HEK293 (cell line): ENCODE data around the gene ARID3B.

Experiments
- CTCF ChIA-PET: fragments of 350-600 bp; formaldehyde crosslinking; extraction: SDS; loops from one replicate; lab custom pipeline; 2021; ENCODE audit warnings: antibody characterized with exemption; lab: Yijun Ruan, JAX
- POLR2A ChIA-PET: fragments of 300-600 bp; formaldehyde crosslinking; extraction: SDS; loops from one replicate; lab custom pipeline; 2020; ENCODE audit warnings: antibody characterized with exemption, inconsistent platforms; lab: Yijun Ruan, JAX
- H3K27ac ChIP-seq: fragments of 200-500 bp; sonication (Bioruptor generic); 2 replicates; pipeline ENCODE4 v1.5.1; 2014; ENCODE audit warnings: low read depth, low read length, control low read depth, inconsistent platforms; ENCODE audit errors: extremely low read depth
- H3K36me3 ChIP-seq, 2 experiments: fragments of 200-500 bp in 1 of 2; sonication (Bioruptor generic) in 1 of 2; 1 replicate in 1 of 2; 2 replicates in 1 of 2; pipeline ENCODE4 v1.5.1; 2014 to 2017; ENCODE audit warnings: inconsistent platforms in 2 of 2, low read length in 2 of 2; ENCODE audit not compliant: control insufficient read depth in 2 of 2, insufficient read depth in 1 of 2
- H3K4me1 ChIP-seq: fragments of 200-500 bp; sonication (Bioruptor generic); 2 replicates; pipeline ENCODE4 v1.5.1; 2014; ENCODE audit warnings: mild to moderate bottlenecking, low read length, inconsistent platforms; ENCODE audit not compliant: control insufficient read depth, insufficient read depth
- H3K4me3 ChIP-seq: 2 replicates; pipeline ENCODE4 v1.5.1; 2011; ENCODE audit warnings: low read depth, mild to moderate bottlenecking, control low read depth, low read length, moderate library complexity
- H3K9me3 ChIP-seq: fragments of 200-500 bp; sonication (Bioruptor generic); 2 replicates; pipeline ENCODE4 v1.5.1; 2014; ENCODE audit warnings: low read depth, low read length, inconsistent platforms; ENCODE audit not compliant: control insufficient read depth, insufficient read depth
- IKZF3 ChIP-seq: fragments of 450-650 bp; IDR thresholded peaks from 2 replicates; pipeline ENCODE4 v1.5.0; 2018; ENCODE audit warnings: missing biosample characterization, mild to moderate bottlenecking, missing genetic modification characterization, moderate library complexity
- KLF17 ChIP-seq: fragments of 450-650 bp; formaldehyde crosslinking; IDR thresholded peaks from 2 replicates; pipeline ENCODE4 v1.5.1; 2016; ENCODE audit warnings: missing biosample characterization, missing genetic modification characterization
- SETDB1 ChIP-seq: IDR thresholded peaks from one replicate; pipeline ENCODE4 v1.6.1; 2017; ENCODE audit warnings: mild to moderate bottlenecking, low read length, moderate library complexity, mixed read lengths; ENCODE audit not compliant: insufficient read length
- SP2 ChIP-seq: fragments of 450-650 bp; formaldehyde crosslinking; IDR thresholded peaks from 2 replicates; pipeline ENCODE4 v1.5.1; 2016; ENCODE audit warnings: missing biosample characterization, missing genetic modification characterization
- ZBTB17 ChIP-seq: fragments of 450-650 bp; formaldehyde crosslinking; IDR thresholded peaks from 2 replicates; pipeline ENCODE4 v1.5.1; 2016; ENCODE audit warnings: missing biosample characterization, missing genetic modification characterization
- ZBTB49 ChIP-seq: fragments of 450-650 bp; formaldehyde crosslinking; IDR thresholded peaks from 2 replicates; pipeline ENCODE4 v1.5.1; 2016; ENCODE audit warnings: missing biosample characterization, missing genetic modification characterization, low read depth
- ZFHX2 ChIP-seq: fragments of 450-650 bp; formaldehyde crosslinking; conservative IDR thresholded peaks from 2 replicates; pipeline ENCODE4 v1.5.1; 2016; ENCODE audit warnings: missing biosample characterization, missing genetic modification characterization
- ZNF112 ChIP-seq: fragments of 450-650 bp; formaldehyde crosslinking; IDR thresholded peaks from 2 replicates; pipeline ENCODE4 v1.5.0; 2017; ENCODE audit warnings: missing biosample characterization, missing genetic modification characterization
- ZNF121 ChIP-seq: fragments of 450-650 bp; formaldehyde crosslinking; IDR thresholded peaks from 2 replicates; pipeline ENCODE4 v1.5.1; 2016; ENCODE audit warnings: missing biosample characterization, missing genetic modification characterization
- ZNF148 ChIP-seq: fragments of 450-650 bp; formaldehyde crosslinking; IDR thresholded peaks from 2 replicates; pipeline ENCODE4 v1.5.0; 2017; ENCODE audit warnings: missing biosample characterization, missing genetic modification characterization, borderline replicate concordance
- ZNF239 ChIP-seq: fragments of 450-650 bp; formaldehyde crosslinking; IDR thresholded peaks from 2 replicates; pipeline ENCODE4 v1.5.1; 2016; ENCODE audit warnings: missing biosample characterization, missing genetic modification characterization
- ZNF274 ChIP-seq, 2 experiments: fragments of 200-500 bp in 1 of 2; fragments of 450-650 bp in 1 of 2; sonication (Bioruptor generic) in 1 of 2; formaldehyde crosslinking in 1 of 2; IDR thresholded peaks; 2 replicates each; pipeline versions ENCODE4 v1.5.1 to v1.6.1; 2014 to 2016; ENCODE audit warnings: borderline replicate concordance in 1 of 2, inconsistent platforms in 1 of 2, low read length in 1 of 2, missing biosample characterization in 1 of 2, missing genetic modification characterization in 1 of 2
- ZNF366 ChIP-seq: fragments of 450-650 bp; formaldehyde crosslinking; conservative IDR thresholded peaks from 2 replicates; pipeline ENCODE4 v1.5.1; 2016; ENCODE audit warnings: missing biosample characterization, missing genetic modification characterization
- ZNF600 ChIP-seq: fragments of 450-650 bp; formaldehyde crosslinking; IDR thresholded peaks from 2 replicates; pipeline ENCODE4 v1.5.1; 2016; ENCODE audit warnings: missing biosample characterization, missing genetic modification characterization
- ZNF624 ChIP-seq: fragments of 450-650 bp; formaldehyde crosslinking; IDR thresholded peaks from 2 replicates; pipeline ENCODE4 v1.5.1; 2017; ENCODE audit warnings: missing biosample characterization, missing genetic modification characterization
- ZNF639 ChIP-seq: fragments of 450-650 bp; formaldehyde crosslinking; IDR thresholded peaks from 2 replicates; pipeline ENCODE4 v1.5.1; 2016; ENCODE audit warnings: missing biosample characterization, missing genetic modification characterization
- ZNF645 ChIP-seq: fragments of 450-650 bp; formaldehyde crosslinking; IDR thresholded peaks from 2 replicates; pipeline ENCODE4; 2016; ENCODE audit warnings: missing biosample characterization, missing genetic modification characterization
- ZNF664 ChIP-seq: fragments of 450-650 bp; formaldehyde crosslinking; IDR thresholded peaks from 2 replicates; pipeline ENCODE4 v1.5.1; 2016; ENCODE audit warnings: missing biosample characterization, missing genetic modification characterization
- ZNF768 ChIP-seq: fragments of 450-650 bp; formaldehyde crosslinking; IDR thresholded peaks from 2 replicates; pipeline ENCODE4 v1.5.1; 2018; ENCODE audit warnings: missing biosample characterization, mild to moderate bottlenecking, missing genetic modification characterization
- ZNF777 ChIP-seq: fragments of 450-650 bp; formaldehyde crosslinking; IDR thresholded peaks from 2 replicates; pipeline ENCODE4 v1.5.1; 2017; ENCODE audit warnings: missing biosample characterization, missing genetic modification characterization, borderline replicate concordance

The ARID3B gene

GRCh38 chr15:74529921-74530320 lies 11.1 kb upstream of the ARID3B start:
- peaks cover 9% of the 10 kb centered on the region for H3K4me1 ChIP-seq
- H3K4me3 ChIP-seq: no peak overlapping the region
- H3K27ac ChIP-seq: no peak overlapping the region
- ChIA-PET POLR2A (interaction anchor here (0.5 to 2.8 kb wide), 5 partner anchors 8 to 86 kb away, joined by 3 to 23 read pairs (median 4); partner anchors contain the start of genes ARID3B and CLK3), CTCF (interaction anchor here (0.7 to 1.7 kb wide), 4 partner anchors 16 to 157 kb away, joined by 3 to 5 read pairs (median 4); no protein-coding TSS in a partner anchor)
- H3K36me3 ChIP-seq: no peaks in the 10 kb centered on the region
- TF ChIP-seq ZBTB49 (tag by site-specific recombination) (no peak), ZNF624 (tag by site-specific recombination) (no peak), SP2 (no peak), ZNF664 (tag by site-specific recombination) (peak; percentile 85)
- no peaks in the 10 kb centered on the region for H3K9me3 ChIP-seq

GRCh38 chr15:74530771-74531143 lies 10.3 kb upstream of the ARID3B start:
- Histone ChIP-seq H3K36me3 (no peaks in the 10 kb centered on the region), H3K27ac (0 out of 2 replicates have a peak overlapping the region, but pooled peaks have one; percentile 12), H3K4me1 (peaks cover 9% of the 10 kb centered on the region), H3K4me3 (no peak overlapping the region), H3K9me3 (no peaks in the 10 kb centered on the region)
- CTCF ChIA-PET: interaction anchor here (0.6 to 1.7 kb wide), 7 partner anchors 15 to 227 kb away, joined by 3 to 7 read pairs (median 3); no protein-coding TSS in a partner anchor
- 0 out of 2 replicates have a peak, but pooled peaks have one; percentile 35 for TF ChIP-seq ZBTB17
- TF ChIP-seq ZNF112: no peak
- POLR2A ChIA-PET: interaction anchor here (1.0 to 2.8 kb wide), 5 partner anchors 9 to 85 kb away, joined by 3 to 23 read pairs (median 4); partner anchors contain the start of genes ARID3B, CLK3 and UBL7

- Histone ChIP-seq H3K4me1 (peaks cover 9% of the 10 kb centered on the region), H3K4me3 (no peak overlapping the region), H3K27ac (0 out of 2 replicates have a peak overlapping the region, but pooled peaks have one; percentile 12), H3K36me3 (no peaks in the 10 kb centered on the region), H3K9me3 (no peaks in the 10 kb centered on the region)
- CTCF ChIA-PET: interaction anchor here (0.6 to 1.0 kb wide), 3 partner anchors 90 to 226 kb away, joined by 3 to 7 read pairs (median 3); no protein-coding TSS in a partner anchor
- POLR2A ChIA-PET: interaction anchor here (1.0 to 2.8 kb wide), 5 partner anchors 10 to 84 kb away, joined by 3 to 23 read pairs (median 4); partner anchors contain the start of genes ARID3B, CLK3 and UBL7
- TF ChIP-seq ZNF600 (tag by site-specific recombination) (no peak), KLF17 (tag by site-specific recombination) (no peak), ZNF148 (tag by site-specific recombination) (no peak), ZNF645 (tag by site-specific recombination) (no peak), ZNF768 (no peak), ZNF366 (tag by site-specific recombination) (peak; percentile 59), ZNF239 (tag by site-specific recombination) (no peak), ZNF274 (IDR thresholded peaks at IDR 0.05; ENCODE audit: low read length) (no peak), ZNF274 (tag by site-specific recombination; IDR thresholded peaks at IDR 0.05; ENCODE audit: borderline replicate concordance) (no peak), ZNF777 (tag by site-specific recombination) (no peak), IKZF3 (tag by site-specific recombination) (no peak), ZFHX2 (tag by site-specific recombination) (peak; percentile 75), SETDB1 (no peak), ZNF639 (peak; percentile 81), ZNF121 (no peak)
Measured at GRCh38 chr15:74531144-74531811, 9.7 kb upstream of the ARID3B start.
